ENCODE results near the gene SAMD13. TPM values are rescaled to one million over a fixed set of nuclear protein-coding genes. Genes with fewer than 3 reads are reported as not detected.

SAMD13 gene
- total RNA-seq, 1 experiment from 2014 or later: 0.61 TPM

GRCh38 chr1:84260852-84261518 is 40.5 kb upstream of the SAMD13 start:
- Histone ChIP-seq H2BK12ac (ENCODE audit: insufficient read length, low read depth, low read length) (no peak overlapping the region), H2BK120ac (ENCODE audit: low read depth, low read length, poor library complexity, severe bottlenecking) (no peak overlapping the region)

More at GRCh38 chr1:84260852-84261518, 40.5 kb upstream of the SAMD13 start:
- Histone ChIP-seq H3K4me2 (ENCODE audit: insufficient read depth, insufficient read length, low read length) (no peak overlapping the region), H3K79me1 (ENCODE audit: insufficient read depth, low read depth, low read length, poor library complexity, severe bottlenecking) (no peaks in the 10 kb centered on the region), H3K9ac (ENCODE audit: extremely low read depth, insufficient read length, low read length) (no peak overlapping the region), H4K5ac (ENCODE audit: insufficient read length, low read depth, low read length) (no peak overlapping the region), H4K91ac (ENCODE audit: insufficient read length, low read depth, low read length) (no peak overlapping the region), H2BK15ac (ENCODE audit: low read depth, low read length) (no peak overlapping the region), H3K56ac (ENCODE audit: insufficient read length, low read depth, low read length) (no peak overlapping the region), H4K8ac (replicated peaks; ENCODE audit: insufficient read length, low read depth, low read length) (no peak overlapping the region), H4K20me1 (ENCODE audit: control insufficient read depth, insufficient read depth, insufficient read length) (no peaks in the 10 kb centered on the region), H2BK20ac (ENCODE audit: low read depth, low read length, poor library complexity, severe bottlenecking) (no peak overlapping the region), H3K27ac (ENCODE audit: insufficient read length, low read depth, low read length) (no peak overlapping the region), H3K79me2 (ENCODE audit: insufficient read depth, low read length) (no peaks in the 10 kb centered on the region), H3K4me1 (ENCODE audit: insufficient read depth, low read length) (no peaks in the 10 kb centered on the region), H3T11ph (ENCODE audit: low read length) (no peak overlapping the region), H2AFZ (ENCODE audit: low read length) (no peak overlapping the region), H3K23me2 (ENCODE audit: insufficient read length, low read depth, low read length, poor library complexity, severe bottlenecking) (no peaks in the 10 kb centered on the region), H3K9me3 (ENCODE audit: control insufficient read depth, low read depth, low read length) (no peaks in the 10 kb centered on the region), H3K23ac (ENCODE audit: insufficient read length, low read depth, low read length) (no peak overlapping the region), H3K4ac (ENCODE audit: low read depth, low read length) (no peak overlapping the region), H2AK5ac (ENCODE audit: insufficient read length, low read length) (no peak overlapping the region), H3K14ac (ENCODE audit: insufficient read depth, low read length) (no peak overlapping the region), H3K27me3 (ENCODE audit: insufficient read depth, low read length) (no peaks in the 10 kb centered on the region), H3K18ac (ENCODE audit: insufficient read length, low read depth, low read length) (no peak overlapping the region), H2BK5ac (ENCODE audit: insufficient read length, low read length) (no peak overlapping the region)
- no peak for DNase-seq
- no peaks in the 10 kb centered on the region for H3K4me1 Mint-ChIP-seq
- WGBS (ENCODE audit: extremely low coverage, insufficient read length, low lambda C conversion rate): no CpG with 5 or more reads among the region's 3 CpGs
- H3K27me3 Mint-ChIP-seq (ENCODE audit: low read depth): peaks cover 7% of the 10 kb centered on the region; the same call in 1 of the 2 replicates
- TF ChIP-seq CTCF (conservative IDR thresholded peaks at IDR 0.05): no peak
- no peaks in the 10 kb centered on the region for H3K9me3 Mint-ChIP-seq
- no peak overlapping the region for H3K27ac Mint-ChIP-seq
- H3K36me3 Mint-ChIP-seq (ENCODE audit: insufficient read depth in 1 of 3, low read depth in 3 of 3): no peaks in the 10 kb centered on the region
- H3K4me3 Mint-ChIP-seq: no peak overlapping the region
